HL-60 (cell line): ENCODE measurements around the gene SLIT1.

ENCODE experiments used
- CTCF ChIP-seq: IDR thresholded peaks from one replicate; pipeline ENCODE4 v1.5.1; 2011; ENCODE audit warnings: low read length, control low read depth, inconsistent platforms; ENCODE audit not compliant: insufficient read depth
- POLR2AphosphoS5 ChIP-seq: IDR thresholded peaks from 2 replicates; pipeline ENCODE4 v1.6.1; 2012; ENCODE audit warnings: low read depth

GRCh38 chr10:97139651-97140048 is 46.1 kb downstream of the SLIT1 start:
- TF ChIP-seq CTCF (no peak), POLR2AphosphoS5 (no peak)
